Measurements from ENCODE around the gene MYL12B. TPM values are rescaled to one million over a fixed set of nuclear protein-coding genes. Genes with fewer than 3 reads are reported as not detected.

MYL12B gene
- total and polyA plus RNA-seq, 12 donors, result 259 to 810 (median 446) TPM

DNA sequence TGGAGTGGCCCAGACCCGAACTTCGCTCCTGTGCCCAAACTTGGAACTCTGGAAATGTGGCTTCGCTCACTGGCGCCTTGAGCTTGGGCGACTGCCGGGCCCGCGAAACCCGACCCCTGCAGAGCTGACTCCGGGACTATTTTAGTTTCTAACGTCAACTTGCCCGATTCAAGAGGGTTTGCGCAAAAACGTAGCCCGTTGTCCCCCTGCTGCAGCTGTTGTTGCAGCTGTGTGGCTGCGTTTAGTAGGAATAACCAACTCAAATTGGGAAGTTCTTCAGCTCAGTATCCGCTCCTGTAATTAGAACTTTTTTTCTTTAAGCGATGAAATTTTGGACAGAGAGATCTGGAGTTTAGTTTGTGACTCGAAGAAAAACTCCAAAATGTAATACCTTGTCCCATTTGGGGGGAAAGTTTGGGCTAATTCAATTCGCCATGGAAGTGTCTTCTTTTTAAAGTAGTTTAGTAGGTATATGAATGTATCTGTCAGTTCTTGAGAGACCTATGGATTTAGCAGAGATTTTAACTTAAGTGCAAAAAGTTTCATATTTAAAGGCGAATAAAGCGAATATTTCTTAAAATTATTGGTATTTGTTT lies 13.8 kb upstream of the MYL12B start:
- Histone ChIP-seq H3K9me3 (replicated peaks in 1 of 3) (no peaks in the 10 kb centered on the region), H3K4me3 (peak overlapping the region; percentile 54 to 93 (median 74)), H3K4me1 (replicated peaks in 1 of 2) (peaks cover 20 to 48% of the 10 kb centered on the region in 2 donors), H3K36me3 (replicated peaks in 1 of 2) (peaks cover 0 to 3% of the 10 kb centered on the region in 2 donors), H3K27me3 (no peaks in the 10 kb centered on the region), H3K27ac (peak overlapping the region; percentile 69 to 100 (median 97))
- WGBS, 4 donors, result 0 to 1% (median 0%) methylated on average over 13 to 22 of the region's 22 CpGs
- peak in 6 of 7 donors; percentile 44 to 73 (median 61) for DNase-seq
- TF ChIP-seq POLR2A (IDR thresholded peaks at IDR 0.05) (no peak), CTCF (IDR thresholded peaks at IDR 0.05) (no peak)
- intact Hi-C loops (cut with DNase I), result loop anchor here (5.0 to 10.0 kb wide), 2 partner anchors 313 to 316 kb away; no protein-coding TSS in a partner anchor

GRCh38 chr18:3248658-3249359 lies 13.1 kb upstream of the MYL12B start:
- peaks cover 20 to 48% of the 10 kb centered on the region in 2 donors for H3K4me1 ChIP-seq (replicated peaks in 1 of 2)
- peaks cover 0 to 9% of the 10 kb centered on the region in 2 donors for H3K36me3 ChIP-seq (replicated peaks in 1 of 2)
- H3K27me3 ChIP-seq, result no peaks in the 10 kb centered on the region
- intact Hi-C loops (cut with DNase I), result loop anchor here (5.0 to 10.0 kb wide), 2 partner anchors 314 to 317 kb away; no protein-coding TSS in a partner anchor
- WGBS, 4 donors, result 13 to 15% (median 15%) methylated on average over 9 of the region's 9 CpGs
- H3K4me3 ChIP-seq, result peak overlapping the region; percentile 54 to 93 (median 74)
- H3K27ac ChIP-seq, result peak overlapping the region; percentile 69 to 100 (median 97)
- DNase-seq, result no peak
- H3K9me3 ChIP-seq (replicated peaks in 1 of 3), result no peaks in the 10 kb centered on the region
- TF ChIP-seq POLR2A (IDR thresholded peaks at IDR 0.05) (no peak), CTCF (IDR thresholded peaks at IDR 0.05) (no peak)

DNA sequence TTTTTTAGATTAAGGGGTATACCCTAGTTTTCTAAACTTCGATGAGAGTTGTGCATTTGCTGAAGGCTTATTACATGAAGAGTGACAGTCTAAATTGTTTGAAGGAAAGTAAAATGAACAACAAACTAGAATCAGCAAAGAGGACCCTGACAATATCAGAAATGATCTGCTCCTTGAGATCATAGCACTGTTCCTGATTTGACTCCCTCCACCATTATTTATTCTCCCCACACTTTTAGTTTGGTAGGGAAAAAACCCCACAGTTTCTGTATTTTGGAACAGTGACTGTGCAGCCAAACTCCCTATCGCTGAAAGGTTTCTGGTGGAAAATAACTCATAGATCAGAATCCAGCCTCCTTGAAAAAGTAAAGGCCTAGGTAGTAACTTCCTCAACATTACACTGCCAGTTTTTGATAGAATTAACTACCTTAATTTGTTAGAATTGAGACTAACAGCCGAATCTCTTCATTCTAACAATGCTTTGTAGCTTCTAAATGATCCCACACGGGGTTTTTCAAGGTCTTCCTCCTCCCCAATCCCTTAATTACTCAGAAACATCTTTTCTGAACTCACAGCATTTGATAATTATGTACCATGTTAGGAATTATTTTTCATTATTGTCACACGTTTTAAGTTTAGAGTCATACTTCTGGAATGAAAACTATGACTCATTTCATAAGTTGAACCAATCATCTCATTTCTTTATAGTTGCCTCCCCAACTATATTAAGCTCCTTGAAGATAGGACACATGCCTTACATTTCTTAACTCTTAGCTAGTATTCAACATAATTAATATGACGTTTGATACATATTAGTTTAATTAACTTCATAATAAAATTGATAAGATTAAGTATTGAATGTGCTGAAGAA lies 11.5 kb upstream of the MYL12B start:
- DNase-seq, result no peak
- peak overlapping the region in 1 of 4 donors; percentile 66 for H3K4me3 ChIP-seq
- 24 to 38% (median 33%) methylated on average over 6 of the region's 6 CpGs for WGBS, 4 donors
- peaks cover 20 to 40% of the 10 kb centered on the region in 2 donors for H3K4me1 ChIP-seq (replicated peaks in 1 of 2)
- intact Hi-C loops (cut with DNase I), result no loop called here
- TF ChIP-seq POLR2A (IDR thresholded peaks at IDR 0.05) (no peak), CTCF (IDR thresholded peaks at IDR 0.05) (no peak)
- H3K36me3 ChIP-seq (replicated peaks in 1 of 2), result peaks cover 0 to 26% of the 10 kb centered on the region in 2 donors
- no peaks in the 10 kb centered on the region for H3K27me3 ChIP-seq
- H3K27ac ChIP-seq, result peak overlapping the region; percentile 19 to 83 (median 57)
- no peaks in the 10 kb centered on the region for H3K9me3 ChIP-seq (replicated peaks in 1 of 3)

All from adrenal gland (tissue), 12 donors.